ENCODE results near the gene ARRDC1.

DNA sequence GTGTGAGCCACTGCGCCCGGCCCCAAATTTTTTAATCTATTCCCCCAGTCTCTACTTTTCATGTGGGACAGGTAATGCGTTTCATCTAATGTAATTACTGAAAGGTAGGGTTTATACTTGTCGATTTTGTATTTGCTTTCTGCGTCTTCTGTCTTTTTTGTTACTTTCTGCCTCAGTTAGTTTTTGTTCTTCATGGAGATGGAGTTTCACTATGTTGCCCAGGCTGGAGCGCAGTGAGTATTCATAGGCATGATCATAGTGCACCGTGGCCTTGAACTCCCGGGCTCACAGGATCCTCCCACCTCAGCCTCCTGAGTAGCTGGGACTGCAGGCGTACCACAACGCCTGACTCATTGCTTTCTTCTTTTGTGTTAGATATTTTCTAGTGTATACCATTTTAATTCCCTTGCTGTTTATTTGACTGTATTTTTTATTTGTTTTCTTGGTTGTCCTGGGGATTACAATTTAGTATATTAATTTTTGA lies 36.7 kb downstream of the ARRDC1 start:
- TF ChIP-seq, protein P1, sequence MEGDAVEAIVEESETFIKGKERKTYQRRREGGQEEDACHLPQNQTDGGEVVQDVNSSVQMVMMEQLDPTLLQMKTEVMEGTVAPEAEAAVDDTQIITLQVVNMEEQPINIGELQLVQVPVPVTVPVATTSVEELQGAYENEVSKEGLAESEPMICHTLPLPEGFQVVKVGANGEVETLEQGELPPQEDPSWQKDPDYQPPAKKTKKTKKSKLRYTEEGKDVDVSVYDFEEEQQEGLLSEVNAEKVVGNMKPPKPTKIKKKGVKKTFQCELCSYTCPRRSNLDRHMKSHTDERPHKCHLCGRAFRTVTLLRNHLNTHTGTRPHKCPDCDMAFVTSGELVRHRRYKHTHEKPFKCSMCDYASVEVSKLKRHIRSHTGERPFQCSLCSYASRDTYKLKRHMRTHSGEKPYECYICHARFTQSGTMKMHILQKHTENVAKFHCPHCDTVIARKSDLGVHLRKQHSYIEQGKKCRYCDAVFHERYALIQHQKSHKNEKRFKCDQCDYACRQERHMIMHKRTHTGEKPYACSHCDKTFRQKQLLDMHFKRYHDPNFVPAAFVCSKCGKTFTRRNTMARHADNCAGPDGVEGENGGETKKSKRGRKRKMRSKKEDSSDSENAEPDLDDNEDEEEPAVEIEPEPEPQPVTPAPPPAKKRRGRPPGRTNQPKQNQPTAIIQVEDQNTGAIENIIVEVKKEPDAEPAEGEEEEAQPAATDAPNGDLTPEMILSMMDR (IDR thresholded peaks at IDR 0.05; ENCODE audit: poor library complexity, severe bottlenecking): no peak
- TF ChIP-seq SMC3 (conservative IDR thresholded peaks at IDR 0.05; ENCODE audit: poor library complexity) (no peak), RAD21 (conservative IDR thresholded peaks at IDR 0.05) (no peak), POLR2AphosphoS5 (IDR thresholded peaks at IDR 0.05) (no peak), EP300 (conservative IDR thresholded peaks at IDR 0.05; ENCODE audit: poor library complexity, severe bottlenecking) (no peak), TAF1 (IDR thresholded peaks at IDR 0.05; ENCODE audit: low read depth) (no peak), EZH2 (IDR thresholded peaks at IDR 0.05; ENCODE audit: borderline replicate concordance, insufficient read depth, low read length, poor library complexity, severe bottlenecking) (no peak), MXI1 (conservative IDR thresholded peaks at IDR 0.05; ENCODE audit: poor library complexity, severe bottlenecking) (no peak)
- TF ChIP-seq, protein P2, sequence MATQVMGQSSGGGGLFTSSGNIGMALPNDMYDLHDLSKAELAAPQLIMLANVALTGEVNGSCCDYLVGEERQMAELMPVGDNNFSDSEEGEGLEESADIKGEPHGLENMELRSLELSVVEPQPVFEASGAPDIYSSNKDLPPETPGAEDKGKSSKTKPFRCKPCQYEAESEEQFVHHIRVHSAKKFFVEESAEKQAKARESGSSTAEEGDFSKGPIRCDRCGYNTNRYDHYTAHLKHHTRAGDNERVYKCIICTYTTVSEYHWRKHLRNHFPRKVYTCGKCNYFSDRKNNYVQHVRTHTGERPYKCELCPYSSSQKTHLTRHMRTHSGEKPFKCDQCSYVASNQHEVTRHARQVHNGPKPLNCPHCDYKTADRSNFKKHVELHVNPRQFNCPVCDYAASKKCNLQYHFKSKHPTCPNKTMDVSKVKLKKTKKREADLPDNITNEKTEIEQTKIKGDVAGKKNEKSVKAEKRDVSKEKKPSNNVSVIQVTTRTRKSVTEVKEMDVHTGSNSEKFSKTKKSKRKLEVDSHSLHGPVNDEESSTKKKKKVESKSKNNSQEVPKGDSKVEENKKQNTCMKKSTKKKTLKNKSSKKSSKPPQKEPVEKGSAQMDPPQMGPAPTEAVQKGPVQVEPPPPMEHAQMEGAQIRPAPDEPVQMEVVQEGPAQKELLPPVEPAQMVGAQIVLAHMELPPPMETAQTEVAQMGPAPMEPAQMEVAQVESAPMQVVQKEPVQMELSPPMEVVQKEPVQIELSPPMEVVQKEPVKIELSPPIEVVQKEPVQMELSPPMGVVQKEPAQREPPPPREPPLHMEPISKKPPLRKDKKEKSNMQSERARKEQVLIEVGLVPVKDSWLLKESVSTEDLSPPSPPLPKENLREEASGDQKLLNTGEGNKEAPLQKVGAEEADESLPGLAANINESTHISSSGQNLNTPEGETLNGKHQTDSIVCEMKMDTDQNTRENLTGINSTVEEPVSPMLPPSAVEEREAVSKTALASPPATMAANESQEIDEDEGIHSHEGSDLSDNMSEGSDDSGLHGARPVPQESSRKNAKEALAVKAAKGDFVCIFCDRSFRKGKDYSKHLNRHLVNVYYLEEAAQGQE (IDR thresholded peaks at IDR 0.05; ENCODE audit: borderline replicate concordance): no peak
